B cell (primary cell): ENCODE data around the gene RXFP1. TPM values are rescaled to one million over a fixed set of nuclear protein-coding genes. Genes with fewer than 3 reads are reported as not detected.

ENCODE experiments used
- ATAC-seq: fragments of 200-7000 bp; cut with Tn5 transposase; one replicate; pipeline ENCODE4 v1.10.0; 2021; ENCODE audit warnings: low read depth, mild to moderate bottlenecking, moderate number of reproducible peaks, moderate library complexity
- CTCF ChIA-PET: fragments of 350-600 bp; sonication (Branson Sonifier 250); formaldehyde crosslinking; loops from one replicate; lab custom pipeline; 2021; ENCODE audit warnings: antibody characterized with exemption, inconsistent platforms; lab: Charles Lee
- POLR2A ChIA-PET: fragments of 350-600 bp; sonication (Branson Sonifier 250); formaldehyde crosslinking; loops from one replicate; lab custom pipeline; 2021; ENCODE audit warnings: antibody characterized with exemption; lab: Charles Lee
- DNase-seq: peaks from one replicate; pipeline ENCODE4 v3.0.0; 2013
- H2AFZ ChIP-seq: 2 replicates; pipeline ENCODE4 v1.6.1; 2012; ENCODE audit warnings: mild to moderate bottlenecking, low read depth, low read length; ENCODE audit not compliant: insufficient read depth, poor library complexity, severe bottlenecking
- H3K27ac ChIP-seq, 2 donors: 1 replicate in 1 of 2; 2 replicates in 1 of 2; pipeline ENCODE4 v1.5.1; 2012 to 2013; ENCODE audit warnings: low read length in 2 of 2, mild to moderate bottlenecking in 2 of 2, moderate library complexity in 1 of 2
- H3K27me3 ChIP-seq, 4 experiments: fragments of 200-600 bp in 1 of 4; sonication (generic) in 1 of 4; replicated peaks in 1 of 4; 1 replicate in 2 of 4; 2 replicates in 2 of 4; pipeline versions ENCODE4 v1.6.1 to v1.7.0; 2013 to 2016; ENCODE audit warnings: low read length in 3 of 4, mild to moderate bottlenecking in 2 of 4, mixed read lengths in 1 of 4, moderate library complexity in 1 of 4; ENCODE audit not compliant: insufficient read depth in 4 of 4, control insufficient read depth in 3 of 4; ENCODE audit errors: control extremely low read depth in 1 of 4
- H3K36me3 ChIP-seq, 2 experiments: replicated peaks in 1 of 2; 1 replicate in 1 of 2; 2 replicates in 1 of 2; pipeline versions ENCODE4 v1.6.1 to v1.7.1; 2013; ENCODE audit warnings: low read length in 1 of 2; ENCODE audit not compliant: insufficient read depth in 2 of 2, control insufficient read depth in 1 of 2; ENCODE audit errors: control extremely low read depth in 1 of 2, extremely low read depth in 1 of 2
- H3K4me1 ChIP-seq, 2 donors: fragments of 200-600 bp in 1 of 2; sonication (generic) in 1 of 2; 1 replicate in 1 of 2; 2 replicates in 1 of 2; pipeline versions ENCODE4 v1.5.1 to v1.6.1; 2013 to 2017; ENCODE audit warnings: low read length in 2 of 2; ENCODE audit not compliant: control insufficient read depth in 2 of 2, insufficient read depth in 2 of 2
- H3K4me2 ChIP-seq: replicated peaks from 2 replicates; pipeline ENCODE3; 2012; ENCODE audit warnings: mild to moderate bottlenecking, low read depth, low read length; ENCODE audit not compliant: poor library complexity, severe bottlenecking
- H3K4me3 ChIP-seq, 5 experiments: fragments of 200-600 bp in 1 of 5; sonication (generic) in 1 of 5; 1 replicate in 3 of 5; 2 replicates in 2 of 5; pipeline versions ENCODE4 v1.5.1 to v1.7.0; 2011 to 2016; ENCODE audit warnings: low read length in 4 of 5, mild to moderate bottlenecking in 4 of 5, low read depth in 2 of 5, control low read depth in 1 of 5, moderate library complexity in 1 of 5; ENCODE audit not compliant: insufficient read depth in 1 of 5; ENCODE audit errors: control extremely low read depth in 1 of 5, extremely low read depth in 1 of 5
- H3K79me2 ChIP-seq: fragments of 200-600 bp; sonication (generic); one replicate; pipeline ENCODE4 v1.6.0; 2016; ENCODE audit warnings: low read length; ENCODE audit not compliant: control insufficient read depth, insufficient read depth
- H3K9ac ChIP-seq: fragments of 200-600 bp; sonication (generic); 2 replicates; pipeline ENCODE4 v1.6.1; 2017; ENCODE audit warnings: mild to moderate bottlenecking, low read length, moderate library complexity
- H3K9me3 ChIP-seq, 3 donors: one replicate each; pipeline versions ENCODE4 v1.6.1 to v1.7.1; 2013; ENCODE audit warnings: low read length in 2 of 3; ENCODE audit not compliant: control insufficient read depth in 2 of 3, insufficient read depth in 1 of 3; ENCODE audit errors: control extremely low read depth in 1 of 3
- H4K20me1 ChIP-seq: 2 replicates; pipeline ENCODE4 v1.6.0; 2012; ENCODE audit warnings: mild to moderate bottlenecking, low read length; ENCODE audit not compliant: insufficient read depth, control insufficient read depth, poor library complexity, severe bottlenecking
- H3K27ac Mint-ChIP-seq: one replicate; pipeline ENCODE4 v1.8.0; 2021; ENCODE audit warnings: mixed read lengths
- H3K27me3 Mint-ChIP-seq: one replicate; pipeline ENCODE4 v1.8.0; 2021; ENCODE audit warnings: mixed read lengths
- H3K4me1 Mint-ChIP-seq: one replicate; pipeline ENCODE4 v1.8.0; 2021; ENCODE audit warnings: mixed read lengths
- H3K4me3 Mint-ChIP-seq: one replicate; pipeline ENCODE4 v1.8.0; 2021; ENCODE audit warnings: mixed read lengths
- H3K9me3 Mint-ChIP-seq: one replicate; pipeline ENCODE4 v1.8.0; 2022; ENCODE audit warnings: mixed read lengths; ENCODE audit not compliant: insufficient read depth
- CTCF ChIP-seq: fragments of 200-600 bp; IDR thresholded peaks from one replicate; pipeline ENCODE4 v1.8.0; 2022; ENCODE audit warnings: antibody characterized with exemption, mild to moderate bottlenecking
- EZH2 ChIP-seq: IDR thresholded peaks from 2 replicates; pipeline ENCODE4 v1.6.1; 2012; ENCODE audit warnings: borderline replicate concordance, low read depth, mild to moderate bottlenecking, moderate library complexity, low read length; ENCODE audit not compliant: insufficient read depth, poor library complexity, severe bottlenecking
- WGBS: methylation state at CpG from one replicate; pipeline ENCODE4 v1.1.5; 2013; ENCODE audit warnings: missing lambda C conversion rate; ENCODE audit not compliant: insufficient coverage; 5-methylcytosine and 5-hydroxymethylcytosine counted together
- intact Hi-C: fragments of 100-400 bp; cut with micrococcal nuclease; formaldehyde crosslinking; loops from one replicate; pipeline ENCODE4 v1.10.0; 2022
- polyA plus RNA-seq: library from polyadenylated mRNA; depleted of rRNA; stranded (reverse); fragments of >200 nt; gene quantifications from 2 replicates; pipeline ENCODE4 v1.2.3, GENCODE V29; 2012
- total RNA-seq, 2 donors: library from RNA; stranded (reverse); fragments of 120-200 nt in 1 of 2; gene quantifications; 1 replicate in 1 of 2; 2 replicates in 1 of 2; pipeline versions ENCODE4 v1.2.3 to v1.2.4, GENCODE V29; 2013 to 2022

RXFP1 gene
- total and polyA plus RNA-seq, 2 donors (not counting 1 experiment from before 2014, with no cell fraction given) = not detected

DNA sequence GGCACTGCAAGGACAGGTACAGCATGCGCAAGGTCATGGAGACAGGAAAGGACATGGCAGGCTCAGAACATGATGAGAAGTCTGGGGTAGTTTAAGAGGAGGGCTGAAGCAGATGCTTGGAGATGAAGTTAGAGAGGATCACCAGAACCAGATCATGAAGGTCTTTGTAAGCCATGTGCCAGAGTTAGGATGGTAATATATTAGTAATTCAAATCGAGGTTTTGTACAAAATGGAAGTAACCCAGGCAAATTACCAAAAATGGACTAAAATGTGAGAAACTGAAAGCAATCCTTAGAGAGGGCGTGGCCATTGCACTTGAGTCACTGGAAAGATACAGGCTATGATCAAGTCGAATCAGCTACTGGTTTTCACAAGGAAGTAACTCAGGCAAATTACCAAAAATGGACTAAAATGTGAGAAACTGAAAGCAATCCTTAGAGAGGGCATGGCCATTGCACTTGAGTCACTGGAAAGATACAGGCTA lies 13.5 kb downstream of the RXFP1 start:
- 86% methylated on average over 4 of the region's 4 CpGs for WGBS
- DNase-seq (no peak), ATAC-seq (no peak)
- Mint-ChIP-seq H3K4me1 (no peaks in the 10 kb centered on the region), H3K9me3 (no peaks in the 10 kb centered on the region), H3K27ac (no peak overlapping the region), H3K4me3 (no peak overlapping the region), H3K27me3 (no peaks in the 10 kb centered on the region)
- intact Hi-C loops = no loop called here
- H2AFZ ChIP-seq = no peak overlapping the region
- H3K4me2 ChIP-seq = no peak overlapping the region
- no peaks in the 10 kb centered on the region for H3K9me3 ChIP-seq
- H3K4me3 ChIP-seq = no peak overlapping the region
- H3K4me1 ChIP-seq = no peaks in the 10 kb centered on the region
- TF ChIP-seq CTCF = no peak
- no peak for TF ChIP-seq EZH2
- ChIA-PET CTCF (no interaction called here), POLR2A (no interaction called here)
- no peaks in the 10 kb centered on the region for H4K20me1 ChIP-seq
- no peaks in the 10 kb centered on the region for H3K79me2 ChIP-seq
- H3K9ac ChIP-seq = no peak overlapping the region
- no peak overlapping the region for H3K27ac ChIP-seq
- no peaks in the 10 kb centered on the region for H3K27me3 ChIP-seq
- no peaks in the 10 kb centered on the region for H3K36me3 ChIP-seq

GRCh38 chr4:158536833-158537232 lies 15.2 kb downstream of the RXFP1 start:
- ATAC-seq (no peak), DNase-seq (no peak)
- Histone ChIP-seq H3K4me3 (no peak overlapping the region), H3K9ac (no peak overlapping the region), H3K27me3 (no peaks in the 10 kb centered on the region), H3K27ac (no peak overlapping the region), H3K9me3 (no peaks in the 10 kb centered on the region), H3K79me2 (no peaks in the 10 kb centered on the region), H3K4me2 (no peak overlapping the region), H3K4me1 (no peaks in the 10 kb centered on the region), H3K36me3 (no peaks in the 10 kb centered on the region), H4K20me1 (no peaks in the 10 kb centered on the region), H2AFZ (no peak overlapping the region)
- TF ChIP-seq CTCF = no peak
- POLR2A ChIA-PET = no interaction called here
- CTCF ChIA-PET = no interaction called here
- H3K27ac Mint-ChIP-seq = no peak overlapping the region
- no peaks in the 10 kb centered on the region for H3K27me3 Mint-ChIP-seq
- H3K4me3 Mint-ChIP-seq = no peak overlapping the region
- no CpG with 5 or more reads among the region's 3 CpGs for WGBS
- H3K9me3 Mint-ChIP-seq = no peaks in the 10 kb centered on the region
- intact Hi-C loops = no loop called here
- H3K4me1 Mint-ChIP-seq = no peaks in the 10 kb centered on the region
